ENCODE measurements around the gene CDKL4.
"Not testable (repeated sequence)": the region's sequence is repeated elsewhere in the genome, so short reads cannot be mapped to it uniquely, and the experiment has no call there.

CDKL4 gene

DNA sequence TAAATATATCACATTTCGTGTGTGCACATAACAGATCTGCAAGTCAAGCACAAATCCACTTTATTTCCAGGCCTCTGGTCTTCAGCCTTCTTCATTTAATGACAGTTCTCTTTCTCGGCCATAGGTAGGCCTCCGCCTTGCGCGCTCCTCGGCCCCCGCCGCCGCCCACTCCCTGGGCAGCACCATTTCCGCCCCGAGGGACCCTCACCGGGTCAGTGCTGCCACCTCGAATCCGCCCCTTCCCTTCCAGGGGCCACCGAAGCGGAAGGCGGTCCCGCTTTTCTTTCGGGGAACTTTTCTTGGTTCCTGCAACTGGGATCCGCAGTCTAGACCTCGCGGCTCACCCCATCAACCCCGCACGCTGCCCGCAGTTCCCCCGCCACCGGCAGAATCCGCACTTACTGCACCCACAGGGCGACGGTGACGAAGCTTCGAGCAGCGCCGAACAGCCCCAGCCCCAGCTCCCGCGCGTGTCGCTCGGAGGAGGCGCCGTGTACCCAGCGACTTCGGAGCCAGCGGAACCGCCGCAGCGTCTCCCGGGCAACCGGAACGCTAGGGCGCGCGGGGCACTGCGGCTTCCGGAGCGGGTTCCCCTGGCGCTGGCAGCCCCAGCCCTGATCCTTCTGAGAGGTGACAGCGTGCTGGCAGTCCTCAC lies at the start of gene CDKL4:
TSS of gene CDKL4 (minus strand) at position 502 of the 655 bp plus-strand sequence.
- no peak for DNase-seq (ENCODE audit: low read depth)

DNA sequence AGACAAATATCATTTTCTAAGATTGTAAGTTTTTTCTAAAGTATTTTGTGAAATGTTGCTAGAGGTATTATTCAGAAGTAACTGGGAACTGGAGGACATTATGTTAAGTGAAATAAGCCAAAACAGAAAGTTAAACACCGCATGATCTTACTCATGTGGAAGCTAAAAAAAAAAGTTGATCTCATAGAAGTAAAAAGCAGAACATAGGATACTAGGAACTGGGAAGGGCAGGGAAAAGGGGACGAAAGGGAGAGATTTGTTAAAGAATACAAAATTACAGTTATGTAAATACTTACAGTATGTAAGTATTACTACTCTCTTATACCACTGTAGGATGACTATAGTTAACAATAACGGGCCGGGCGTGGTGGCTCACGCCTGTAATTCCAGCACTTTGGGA lies 46.7 kb upstream of the CDKL4 start:
- DNase-seq (ENCODE audit: low read depth) = no peak

GRCh38 chr2:39289609-39290008 lies 45.8 kb upstream of the CDKL4 start:
- DNase-seq (ENCODE audit: low read depth) = no peak

DNA sequence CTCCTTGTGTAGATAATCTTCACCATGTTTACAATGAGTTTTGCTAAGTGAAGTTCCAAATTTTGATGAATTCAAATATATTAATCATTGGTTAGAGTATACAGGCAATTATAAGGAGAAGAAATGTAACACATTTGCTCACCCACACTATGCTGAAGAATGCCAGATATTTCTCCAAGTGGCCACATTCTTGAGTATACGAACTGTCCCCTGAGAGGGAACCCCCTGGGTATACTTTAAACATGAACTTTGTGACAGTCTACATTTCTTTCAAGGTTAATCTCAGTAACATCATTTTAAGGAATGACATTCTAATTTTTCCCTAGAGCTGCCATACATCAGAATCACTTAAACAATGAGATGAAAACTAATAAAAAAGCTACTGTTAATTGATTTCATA lies 39.8 kb upstream of the CDKL4 start:
- DNase-seq (ENCODE audit: low read depth) = no peak

- DNase-seq (ENCODE audit: low read depth) = no peak
These were observed 37.6 kb upstream of the CDKL4 start for GRCh38 chr2:39281391-39281790.

DNA sequence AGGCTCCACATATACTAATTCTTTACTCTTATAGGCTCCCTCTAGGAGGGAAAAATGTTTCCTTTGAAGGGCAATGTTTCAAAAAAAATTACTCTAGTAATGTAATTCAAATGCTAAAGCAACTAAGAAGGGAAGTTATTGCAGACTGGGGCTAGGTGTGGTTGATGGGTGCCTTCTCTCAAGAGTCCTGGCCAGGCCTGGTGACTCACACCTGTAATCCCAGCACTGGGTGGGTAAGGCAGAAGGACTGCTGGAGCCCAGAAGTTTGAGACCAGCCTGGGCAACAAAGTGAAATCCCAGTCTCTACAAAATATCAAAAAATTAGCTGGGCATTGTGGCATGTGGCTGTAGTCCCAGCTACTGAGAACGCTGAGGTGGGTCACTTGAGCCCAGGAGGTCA lies 31.2 kb upstream of the CDKL4 start:
- DNase-seq (ENCODE audit: low read depth) = no peak

GRCh38 chr2:39269941-39270340 lies 26.2 kb upstream of the CDKL4 start:
- no peak for DNase-seq (ENCODE audit: low read depth)

- DNase-seq (ENCODE audit: low read depth) = no peak
These were observed 23.2 kb upstream of the CDKL4 start for GRCh38 chr2:39266916-39267434.

DNA sequence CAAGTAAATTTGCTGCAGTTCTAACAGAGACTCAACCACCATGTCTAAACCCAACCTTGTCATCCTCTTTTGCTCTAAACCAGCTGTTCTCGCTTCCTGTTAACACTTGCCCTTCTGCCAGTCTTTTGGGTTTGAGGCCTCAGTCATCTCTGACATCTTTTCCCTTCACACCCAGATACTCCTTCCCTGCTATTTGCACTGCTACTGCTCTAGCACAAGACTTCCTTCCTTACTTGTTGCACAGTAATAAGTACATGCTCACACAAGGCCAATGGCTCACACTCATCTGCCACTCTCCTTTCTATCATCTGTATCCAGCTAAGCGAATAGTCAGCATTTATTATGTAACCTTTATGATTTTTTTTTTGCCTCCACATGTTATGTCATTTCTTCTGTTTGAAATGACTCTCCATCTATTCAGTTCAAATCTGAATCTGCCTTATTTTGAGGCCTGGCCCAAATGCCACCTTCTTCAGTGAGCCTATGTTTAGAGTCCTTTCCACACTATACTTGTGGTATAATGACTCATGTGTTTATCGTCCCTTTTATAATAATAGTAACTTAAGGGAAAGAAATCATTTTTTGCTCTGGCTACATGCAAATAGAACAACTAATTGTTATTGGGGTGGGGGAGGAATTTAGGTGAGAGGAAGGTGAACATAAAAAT lies 22.5 kb upstream of the CDKL4 start:
- no peak for DNase-seq (ENCODE audit: low read depth)

DNA sequence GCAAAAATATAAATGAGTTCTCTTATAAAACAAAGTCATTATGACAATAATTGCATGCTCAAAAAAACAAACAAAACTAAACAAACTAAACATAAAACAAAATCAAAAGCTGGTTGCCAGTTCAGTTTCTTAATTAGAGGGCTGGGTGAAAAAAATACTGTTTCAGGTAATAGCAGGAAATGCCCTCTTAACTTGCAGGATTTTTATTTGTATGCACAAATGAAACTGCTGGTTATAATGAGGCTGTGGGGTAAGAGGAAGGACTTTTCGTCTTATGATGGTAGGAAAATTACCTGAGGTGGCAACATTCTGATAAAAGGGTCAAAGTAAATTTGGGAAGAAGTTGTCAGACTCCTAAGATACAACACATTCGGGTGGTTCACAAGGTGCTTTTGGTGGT lies 21.5 kb upstream of the CDKL4 start:
- DNase-seq (ENCODE audit: low read depth) = no peak

- no peak for DNase-seq (ENCODE audit: low read depth)
These were observed 21.0 kb upstream of the CDKL4 start for GRCh38 chr2:39264733-39265132.

DNA sequence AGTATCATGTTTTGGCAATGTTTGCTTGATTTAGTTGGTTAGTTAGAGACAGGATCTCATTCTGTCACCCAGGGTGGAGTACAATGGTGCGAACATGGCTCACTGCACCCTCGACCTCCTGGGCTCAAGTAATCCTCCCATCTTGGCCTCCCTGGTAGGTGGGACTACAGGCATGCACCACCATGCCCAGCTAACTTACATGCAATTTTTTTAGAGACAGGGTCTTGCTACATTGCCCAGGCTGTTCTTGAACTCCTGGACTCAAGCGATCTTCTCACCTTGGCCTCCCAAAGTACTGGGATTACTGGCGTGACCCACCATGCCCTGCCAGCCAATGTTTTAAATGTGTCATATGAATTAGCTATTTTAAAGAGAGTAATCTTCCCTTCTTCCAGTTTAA lies 16.3 kb upstream of the CDKL4 start:
- DNase-seq (ENCODE audit: low read depth) = no peak

DNA sequence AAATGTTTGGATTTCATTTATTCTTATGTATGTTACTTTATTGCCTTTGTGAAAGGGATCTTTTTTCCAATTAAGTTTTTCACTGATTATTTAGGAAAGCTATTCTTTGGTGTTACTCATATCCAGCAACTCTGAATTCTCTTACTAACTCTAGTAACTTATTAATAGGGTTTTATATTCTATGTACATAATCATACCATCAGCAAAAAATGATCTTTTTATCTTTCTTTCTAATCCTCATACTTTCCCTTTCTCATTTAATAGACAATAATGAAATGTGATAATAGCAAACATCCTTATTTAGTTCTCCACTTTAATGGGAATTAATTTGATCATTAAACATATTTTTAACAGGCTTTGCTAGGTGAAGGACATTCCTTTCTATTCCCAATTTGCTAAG lies 12.3 kb upstream of the CDKL4 start:
- DNase-seq (ENCODE audit: low read depth) = no peak

DNA sequence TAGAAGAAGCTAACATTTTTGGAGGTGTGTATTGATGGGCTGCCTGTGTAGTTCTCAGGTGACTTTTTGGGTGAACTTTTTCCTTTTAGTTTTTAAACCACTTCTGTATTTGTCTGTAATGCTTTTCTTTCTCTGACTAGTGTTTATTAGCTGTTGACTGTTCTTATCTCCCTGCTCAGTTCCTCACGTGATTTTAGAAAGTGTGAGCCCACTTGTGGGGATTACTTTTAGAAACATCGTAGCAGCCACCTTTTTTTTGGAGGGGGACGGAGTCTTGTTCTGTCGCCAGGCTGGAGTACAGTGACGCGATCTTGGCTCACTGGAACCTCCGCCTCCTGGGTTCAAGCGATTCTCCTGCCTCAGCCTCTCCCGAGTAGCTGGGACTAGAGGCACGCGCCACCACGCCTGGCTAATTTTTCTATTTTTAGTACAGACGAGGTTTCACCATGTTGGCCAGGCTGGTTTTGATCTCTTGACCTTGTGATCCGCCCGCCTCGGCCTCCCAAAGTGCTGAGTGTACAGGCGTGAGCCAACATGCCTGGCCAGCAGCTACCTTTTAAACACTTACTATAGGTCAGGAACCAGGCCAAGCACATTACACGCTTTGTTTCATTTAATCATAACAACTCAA lies 9.2 kb upstream of the CDKL4 start:
- DNase-seq (ENCODE audit: low read depth) = no peak

GRCh38 chr2:39247512-39248043 lies 3.8 kb upstream of the CDKL4 start:
- DNase-seq (ENCODE audit: low read depth) = no peak

- DNase-seq (ENCODE audit: low read depth) = no peak
These were observed 2.7 kb upstream of the CDKL4 start for GRCh38 chr2:39246382-39246980.

DNA sequence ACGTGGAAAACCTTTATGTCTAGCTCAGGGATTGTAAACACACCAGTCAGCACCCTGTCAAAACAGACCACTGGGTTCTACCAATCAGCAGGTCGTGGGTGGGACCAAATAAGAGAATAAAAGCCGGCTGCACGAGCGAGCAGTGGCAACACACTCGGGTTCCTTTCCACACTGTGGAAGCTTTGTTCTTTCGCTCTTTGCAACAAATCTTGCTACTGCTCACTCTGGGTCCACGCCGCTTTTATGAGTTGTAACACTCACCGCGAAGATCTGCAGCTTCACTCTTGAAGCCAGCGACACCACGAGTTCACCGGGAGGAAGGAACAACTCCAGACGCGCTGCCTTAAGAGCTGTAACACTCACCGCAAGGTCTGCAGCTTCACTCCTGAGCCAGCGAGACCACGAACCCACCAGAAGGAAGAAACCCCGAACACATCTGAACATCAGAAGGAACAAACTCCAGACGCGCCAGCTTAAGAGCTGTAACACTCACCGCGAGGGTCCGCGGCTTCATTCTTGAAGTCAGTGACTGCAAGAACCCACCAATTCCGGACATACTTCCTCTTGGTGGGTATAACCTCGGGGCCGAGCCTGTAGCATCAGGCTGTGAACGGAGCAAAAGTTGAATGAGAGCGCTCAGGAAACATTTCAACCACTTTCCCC lies 1.3 kb upstream of the CDKL4 start:
- not testable (repeated sequence) for DNase-seq (ENCODE audit: low read depth)

DNA sequence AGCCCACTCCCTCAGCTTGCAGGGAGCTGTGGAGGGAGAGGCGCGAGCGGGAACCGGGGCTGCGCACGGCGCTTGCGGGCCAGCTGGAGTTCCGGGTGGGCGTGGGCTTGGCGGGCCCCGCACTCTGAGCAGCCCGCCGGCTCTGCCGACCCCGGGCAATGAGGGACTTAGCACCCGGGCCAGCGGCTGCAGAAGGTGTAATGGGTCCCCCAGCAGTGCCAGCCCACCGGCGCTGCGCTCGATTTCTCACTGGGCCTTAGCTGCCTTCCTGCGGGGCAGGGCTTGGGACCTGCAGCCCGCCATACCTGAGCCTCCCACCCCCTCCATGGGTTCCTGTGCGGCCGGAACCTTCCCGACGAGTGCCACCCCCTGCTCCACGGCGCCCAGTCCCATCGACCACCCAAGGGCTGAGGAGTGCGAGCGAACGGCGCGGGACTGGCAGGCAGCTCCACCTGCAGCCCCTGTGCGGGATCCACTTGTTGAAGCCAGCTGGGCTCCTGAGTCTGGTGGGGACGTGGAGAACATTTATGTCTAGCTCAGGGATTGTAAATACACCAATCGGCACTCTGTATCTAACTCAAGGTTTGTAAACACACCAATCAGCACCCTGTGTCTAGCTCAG lies 582 bp upstream of the CDKL4 start:
- DNase-seq (ENCODE audit: low read depth) = not testable (repeated sequence)

GRCh38 chr2:39241588-39241987 lies 2.2 kb downstream of the CDKL4 start:
- no peak for DNase-seq (ENCODE audit: low read depth)

GRCh38 chr2:39240758-39241157 lies 3.0 kb downstream of the CDKL4 start:
- no peak for DNase-seq (ENCODE audit: low read depth)

GRCh38 chr2:39234754-39235153 lies 9.0 kb downstream of the CDKL4 start:
- DNase-seq (ENCODE audit: low read depth) = no peak

DNA sequence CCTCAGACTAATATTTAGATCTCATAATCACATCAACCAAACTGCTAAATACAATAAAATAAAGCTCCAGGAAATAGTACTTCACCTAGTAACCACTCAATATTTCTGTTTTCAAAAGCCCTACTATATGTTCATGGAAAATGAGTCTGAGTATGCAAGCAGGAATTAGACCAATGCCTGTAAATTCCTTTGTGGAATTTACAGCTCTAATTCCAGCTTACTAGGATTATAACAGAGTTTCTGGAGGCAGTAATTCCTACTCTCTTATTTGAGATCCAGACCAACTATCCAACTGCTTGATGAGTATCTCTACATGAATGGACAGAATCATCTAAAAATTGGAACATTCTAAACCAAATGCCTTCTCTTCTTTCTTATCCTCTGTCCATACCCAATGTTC lies 11.6 kb downstream of the CDKL4 start:
- no peak for DNase-seq (ENCODE audit: low read depth)

All from CMK (cell line).